Ovary (tissue), 9 donors: ENCODE data around the gene SMIM12. TPM values are rescaled to one million over a fixed set of nuclear protein-coding genes. Genes with fewer than 3 reads are reported as not detected.

Source experiments
- DNase-seq, 5 donors: peaks; one replicate each; pipeline ENCODE4 v3.0.0-alpha.2; 2019 to 2020
- H3K27ac ChIP-seq, 2 donors: fragments of 200-600 bp; one replicate each; pipeline versions ENCODE4 v1.5.1 to v1.8.0; 2019 to 2022
- H3K27me3 ChIP-seq: fragments of 200-600 bp; one replicate; pipeline ENCODE4 v1.8.0; 2022
- H3K36me3 ChIP-seq: fragments of 200-600 bp; sonication (generic); one replicate; pipeline ENCODE4 v1.5.1; 2019
- H3K4me1 ChIP-seq: one replicate; pipeline ENCODE4 v1.8.1; 2013; ENCODE audit warnings: mild to moderate bottlenecking, moderate library complexity; ENCODE audit not compliant: insufficient read depth
- H3K4me3 ChIP-seq: fragments of 200-600 bp; sonication (generic); one replicate; pipeline ENCODE4 v1.5.1; 2017
- H3K9me3 ChIP-seq, 2 donors: fragments of 200-600 bp in 1 of 2; sonication (generic) in 1 of 2; one replicate each; pipeline versions ENCODE4 v1.5.1 to v1.8.1; 2013 to 2019; ENCODE audit warnings: mild to moderate bottlenecking in 1 of 2, moderate library complexity in 1 of 2
- EP300 ChIP-seq: sonication (generic); formaldehyde crosslinking; IDR thresholded peaks from one replicate; pipeline ENCODE4 v1.6.1; 2017; ENCODE audit warnings: antibody characterized with exemption
- POLR2A ChIP-seq: fragments of 450-650 bp; IDR thresholded peaks from one replicate; pipeline ENCODE4 v1.6.1; 2017; ENCODE audit warnings: antibody characterized with exemption, mild to moderate bottlenecking, moderate library complexity
- WGBS, 3 donors: extraction: QIAGEN DNeasy Blood & Tissue Kit in 1 of 3; methylation state at CpG; one replicate each; pipeline versions ENCODE4 v1.1.5 to v1.1.7; 2013 to 2017; 5-methylcytosine and 5-hydroxymethylcytosine counted together
- intact Hi-C, 4 donors: fragments of 100-400 bp; cut with DNase I; formaldehyde crosslinking; loops; one replicate each; pipeline versions ENCODE4 v1.11.0 to v1.15.1; 2022 to 2023
- polyA plus RNA-seq, 2 donors: library from polyadenylated mRNA; stranded (reverse); fragments of 200-250 nt in 1 of 2; fragments of 350-450 nt in 1 of 2; fragmentation: Illumina TruSeq in 1 of 2; extraction: RNeasy Lipid Tissue Mini Kit (QIAGEN cat#74804) in 1 of 2; gene quantifications; one replicate each; pipeline ENCODE4 v1.2.3, GENCODE V29; 2013 to 2014
- total RNA-seq, 7 donors: library from RNA; depleted of rRNA in 2 of 7; stranded (reverse); fragments of >200 nt in 2 of 7; fragmentation: NEBNext Ultra II Directional in 3 of 7; extraction: Animal tissue kit (Norgen Biotek cat#: 25700) in 3 of 7; gene quantifications; one replicate each; pipeline versions ENCODE4 v1.1.0 to v1.2.4, GENCODE V29; 2016 to 2023
- TF ChIP-seq, protein P1 (sequence below), 3 donors: fragments of 450-650 bp in 2 of 3; fragments of 200-600 bp in 1 of 3; IDR thresholded peaks; one replicate each; pipeline versions ENCODE4 v1.5.1 to v1.8.0; 2016 to 2022; ENCODE audit warnings: antibody characterized with exemption in 3 of 3, mild to moderate bottlenecking in 1 of 3
- donor health status: DM: no; HTN: no; CAD: no; lungs with moderate emphysema.
- donor health status: DM: no; HTN: no; CAD: no.
- donor health status: Bipolar disorder and iron deficiency.
- donor health status: DM: yes; HTN: yes; CAD: no.
- donor health status: DM: no; HTN: no; CAD: no.
- donor health status: DM: yes; HTN: yes; CAD: no.

The SMIM12 gene
- total and polyA plus RNA-seq, 9 donors, result 15.4 to 32.3 (median 24.4) TPM

DNA sequence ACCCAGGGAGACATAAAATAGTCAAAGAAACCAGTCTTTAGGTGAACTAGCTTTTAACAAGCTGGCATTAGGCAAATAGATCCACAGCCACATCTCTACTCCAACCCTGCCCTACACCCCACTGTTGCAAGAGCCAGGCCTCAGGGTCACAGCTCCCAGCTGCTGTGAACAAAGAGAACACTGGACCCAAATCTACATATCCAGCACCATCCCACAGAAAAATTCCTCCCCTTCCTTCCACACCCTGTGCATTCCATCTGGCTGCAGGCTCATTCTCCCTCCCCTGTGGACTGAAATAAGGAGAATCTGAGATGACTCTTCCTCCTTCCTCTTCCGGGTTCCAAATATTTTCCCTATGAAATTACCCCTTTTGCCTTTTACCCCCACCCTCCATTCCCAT lies 46.7 kb upstream of the SMIM12 start:
- H3K27ac ChIP-seq, result no peak overlapping the region
- no peak overlapping the region for H3K4me3 ChIP-seq
- no peaks in the 10 kb centered on the region for H3K27me3 ChIP-seq
- no peaks in the 10 kb centered on the region for H3K9me3 ChIP-seq
- WGBS, 3 donors, result 64 to 84% (median 72%) methylated on average over 1 of the region's 1 CpG
- H3K36me3 ChIP-seq, result no peaks in the 10 kb centered on the region
- no peak for TF ChIP-seq EP300
- no peak for DNase-seq
- no peaks in the 10 kb centered on the region for H3K4me1 ChIP-seq
- intact Hi-C loops, result no loop called here

DNA sequence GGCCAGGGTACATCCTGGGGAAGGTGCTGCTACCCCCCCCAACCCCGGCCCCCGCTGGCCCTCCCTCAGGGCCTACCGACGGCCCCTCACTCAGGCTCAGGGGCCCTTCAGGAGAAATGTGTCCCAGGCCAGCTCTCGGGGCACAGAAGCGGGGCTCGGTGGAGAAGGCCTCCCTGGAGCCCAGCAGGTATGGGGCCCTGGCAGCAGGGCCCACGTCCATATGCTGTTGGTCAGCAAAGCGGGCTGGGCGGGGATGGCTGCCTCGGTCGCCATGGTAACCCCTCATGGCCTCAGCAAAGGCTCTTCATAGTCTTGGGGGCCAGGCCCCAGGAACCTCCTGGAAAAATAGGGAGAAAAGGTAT lies 45.5 kb upstream of the SMIM12 start:
- Histone ChIP-seq H3K27ac (no peak overlapping the region), H3K27me3 (no peaks in the 10 kb centered on the region), H3K4me3 (no peak overlapping the region), H3K9me3 (no peaks in the 10 kb centered on the region), H3K36me3 (no peaks in the 10 kb centered on the region), H3K4me1 (no peaks in the 10 kb centered on the region)
- 78 to 83% (median 81%) methylated on average over 9 to 12 of the region's 12 CpGs for WGBS, 3 donors
- TF ChIP-seq POLR2A (no peak), EP300 (no peak)
- TF ChIP-seq, protein P1, sequence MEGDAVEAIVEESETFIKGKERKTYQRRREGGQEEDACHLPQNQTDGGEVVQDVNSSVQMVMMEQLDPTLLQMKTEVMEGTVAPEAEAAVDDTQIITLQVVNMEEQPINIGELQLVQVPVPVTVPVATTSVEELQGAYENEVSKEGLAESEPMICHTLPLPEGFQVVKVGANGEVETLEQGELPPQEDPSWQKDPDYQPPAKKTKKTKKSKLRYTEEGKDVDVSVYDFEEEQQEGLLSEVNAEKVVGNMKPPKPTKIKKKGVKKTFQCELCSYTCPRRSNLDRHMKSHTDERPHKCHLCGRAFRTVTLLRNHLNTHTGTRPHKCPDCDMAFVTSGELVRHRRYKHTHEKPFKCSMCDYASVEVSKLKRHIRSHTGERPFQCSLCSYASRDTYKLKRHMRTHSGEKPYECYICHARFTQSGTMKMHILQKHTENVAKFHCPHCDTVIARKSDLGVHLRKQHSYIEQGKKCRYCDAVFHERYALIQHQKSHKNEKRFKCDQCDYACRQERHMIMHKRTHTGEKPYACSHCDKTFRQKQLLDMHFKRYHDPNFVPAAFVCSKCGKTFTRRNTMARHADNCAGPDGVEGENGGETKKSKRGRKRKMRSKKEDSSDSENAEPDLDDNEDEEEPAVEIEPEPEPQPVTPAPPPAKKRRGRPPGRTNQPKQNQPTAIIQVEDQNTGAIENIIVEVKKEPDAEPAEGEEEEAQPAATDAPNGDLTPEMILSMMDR (IDR thresholded peaks at IDR 0.05), result no peak
- no peak for DNase-seq
- intact Hi-C loops, result no loop called here

DNA sequence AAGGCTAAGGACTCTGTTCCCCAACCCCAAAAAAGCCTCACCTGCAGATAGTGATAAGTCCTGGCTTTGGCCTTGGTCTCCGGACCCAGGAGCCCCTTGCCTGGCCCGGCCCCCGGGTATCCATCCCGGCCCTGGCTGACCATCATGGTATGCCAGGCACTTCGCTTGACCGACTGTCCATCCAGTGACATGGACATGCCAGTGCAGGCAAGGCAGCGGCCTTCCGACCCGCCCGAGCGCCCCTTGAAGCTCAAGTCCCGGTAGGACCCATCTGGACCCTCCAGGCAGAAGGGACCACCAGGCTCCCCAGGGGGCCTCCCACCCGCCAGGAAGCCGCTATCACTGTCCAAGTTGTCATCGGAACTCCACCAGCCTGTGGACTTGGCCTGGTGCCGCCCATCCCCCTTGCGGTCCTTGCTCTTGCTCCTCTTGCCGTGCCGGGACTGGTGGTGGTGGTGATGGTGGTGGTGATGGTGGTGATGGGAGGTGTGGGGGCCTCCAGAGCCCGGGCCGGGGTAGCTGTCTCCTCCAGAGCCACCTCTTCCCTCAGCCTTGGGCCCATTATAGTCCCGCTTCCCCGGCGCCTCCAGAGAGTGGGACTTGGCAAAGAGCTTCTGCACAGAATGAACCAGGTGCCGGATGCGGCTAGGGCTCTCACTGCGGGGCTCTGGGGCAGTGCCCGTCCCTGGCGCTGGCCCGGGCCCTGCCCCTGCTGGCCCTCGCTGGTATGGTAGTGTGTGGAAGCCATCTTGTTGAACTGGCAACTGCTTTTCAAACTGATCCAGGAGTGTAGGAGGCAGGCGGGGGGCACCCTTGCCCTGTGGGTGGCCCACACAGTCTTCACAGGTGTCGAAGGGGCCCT lies 44.9 kb upstream of the SMIM12 start:
- DNase-seq, result no peak
- no peaks in the 10 kb centered on the region for H3K9me3 ChIP-seq
- TF ChIP-seq EP300, result no peak
- no peak for TF ChIP-seq POLR2A
- TF ChIP-seq, protein P1 (IDR thresholded peaks at IDR 0.05), result no peak
- H3K36me3 ChIP-seq, result no peaks in the 10 kb centered on the region
- H3K4me1 ChIP-seq, result no peaks in the 10 kb centered on the region
- WGBS, 3 donors, result 87 to 88% (median 88%) methylated on average over 32 to 33 of the region's 33 CpGs
- no peak overlapping the region for H3K27ac ChIP-seq
- no peak overlapping the region for H3K4me3 ChIP-seq
- no peaks in the 10 kb centered on the region for H3K27me3 ChIP-seq
- intact Hi-C loops, result no loop called here

DNA sequence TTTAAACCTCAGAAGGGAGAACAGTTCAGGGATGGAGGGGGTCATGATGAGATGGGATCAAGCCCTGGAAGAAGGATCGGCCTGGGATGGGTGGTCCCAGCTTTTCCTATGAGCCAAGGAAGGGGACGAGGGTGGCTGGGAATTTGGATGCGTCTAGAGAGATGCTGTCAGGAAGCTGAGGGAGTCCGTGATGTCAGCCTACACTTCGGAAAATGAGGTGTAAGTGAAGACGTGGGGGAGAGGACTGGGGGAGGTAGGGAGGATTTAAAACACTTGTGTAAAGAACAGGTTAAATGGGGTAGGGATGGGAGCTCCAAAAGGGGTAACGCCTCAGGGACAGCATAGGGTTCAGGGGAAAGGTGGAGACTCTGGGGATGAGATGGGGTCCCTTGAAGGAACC lies 42.4 kb upstream of the SMIM12 start:
- TF ChIP-seq, protein P1 (IDR thresholded peaks at IDR 0.05), result no peak
- TF ChIP-seq POLR2A, result no peak
- TF ChIP-seq EP300, result no peak
- Histone ChIP-seq H3K36me3 (no peaks in the 10 kb centered on the region), H3K4me1 (no peaks in the 10 kb centered on the region), H3K9me3 (no peaks in the 10 kb centered on the region), H3K27me3 (no peaks in the 10 kb centered on the region), H3K4me3 (no peak overlapping the region), H3K27ac (no peak overlapping the region)
- DNase-seq, result no peak
- WGBS, 3 donors, result 55 to 60% (median 58%) methylated on average over 7 of the region's 7 CpGs
- intact Hi-C loops, result no loop called here

DNA sequence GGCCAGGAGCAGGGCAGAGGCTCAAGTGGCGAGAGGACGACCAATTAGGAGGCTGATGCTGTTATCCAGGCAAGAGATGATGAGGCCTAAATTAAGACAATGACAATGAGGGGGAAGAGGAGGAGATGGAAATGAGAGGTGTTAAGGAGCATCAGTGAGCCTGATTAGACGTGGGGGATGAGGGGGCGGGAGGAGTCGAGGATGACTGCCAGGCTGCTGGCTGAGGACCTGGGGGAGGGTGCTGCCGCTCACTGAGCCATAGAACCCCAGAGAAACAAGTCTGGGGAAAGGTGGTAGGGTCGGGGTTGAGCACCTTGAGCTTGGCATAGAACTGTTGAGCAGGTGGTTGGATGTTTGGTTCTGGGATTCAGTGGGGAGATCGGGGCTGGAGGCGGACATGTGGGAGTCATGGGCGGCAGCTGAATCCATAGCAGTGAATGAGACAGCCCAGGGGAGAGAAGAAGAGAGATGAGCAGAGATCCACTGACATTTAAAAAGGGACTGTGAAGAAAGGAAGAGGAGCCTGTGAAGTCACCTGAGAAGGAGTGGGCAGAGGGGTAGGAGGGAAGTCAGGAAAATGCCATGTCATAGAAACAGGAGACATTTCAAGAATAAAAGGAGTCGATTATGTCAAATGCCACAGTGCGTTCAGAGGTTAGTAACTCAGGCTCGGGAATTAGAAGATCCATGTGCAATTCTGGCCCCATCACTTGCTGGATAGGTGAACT lies 41.4 kb upstream of the SMIM12 start:
- Histone ChIP-seq H3K27ac (no peak overlapping the region), H3K4me3 (no peak overlapping the region), H3K9me3 (no peaks in the 10 kb centered on the region), H3K36me3 (no peaks in the 10 kb centered on the region), H3K27me3 (no peaks in the 10 kb centered on the region), H3K4me1 (no peaks in the 10 kb centered on the region)
- DNase-seq, result no peak
- WGBS, 3 donors, result 40 to 48% (median 43%) methylated on average over 13 of the region's 13 CpGs
- intact Hi-C loops, result no loop called here
- TF ChIP-seq POLR2A (no peak), EP300 (no peak)
- TF ChIP-seq, protein P1 (IDR thresholded peaks at IDR 0.05), result no peak
